AG08396 (cell line): Measurements from ENCODE around the gene CACNA1E.
"Not testable (repeated sequence)": the region's sequence is repeated elsewhere in the genome, so short reads cannot be mapped to it uniquely, and the experiment has no call there.

Experiments
- DNase-seq: peaks from one replicate; pipeline ENCODE4 v3.0.0; 2012; ENCODE audit warnings: low spot score, mixed read lengths

CACNA1E gene

DNA sequence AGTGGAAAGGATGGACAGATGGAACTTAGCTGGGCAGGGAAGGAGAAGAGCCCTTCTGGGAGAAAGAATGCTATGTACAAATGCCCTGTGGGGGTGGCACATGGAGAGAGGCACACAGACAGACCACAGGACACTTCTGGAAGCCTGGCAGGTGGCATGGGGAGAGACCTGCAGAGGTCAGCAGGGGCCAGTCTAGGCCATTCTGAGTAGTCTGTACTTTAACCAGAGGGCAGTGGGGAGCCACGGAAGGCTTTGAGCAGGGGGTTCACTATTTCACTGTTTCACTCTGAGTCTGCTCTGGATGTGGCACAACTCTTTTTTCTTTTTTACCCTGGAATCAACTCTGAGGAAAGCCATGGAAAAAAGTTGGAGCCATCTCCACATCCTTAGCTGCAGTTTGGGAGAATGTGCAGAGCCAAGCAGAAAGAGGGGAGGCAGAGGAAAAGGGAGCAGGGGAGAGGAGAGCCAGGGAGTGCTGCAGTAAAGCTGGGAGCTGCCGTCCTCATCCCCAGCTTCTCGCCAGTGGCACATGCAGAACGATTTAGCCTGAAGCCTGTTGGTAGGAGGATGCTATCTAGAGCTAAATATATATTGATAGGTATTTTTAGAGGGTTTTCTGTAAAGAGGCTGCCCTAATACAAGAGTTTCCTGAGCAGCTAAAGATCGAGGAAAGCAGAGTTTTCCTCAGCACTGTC, 34.0 kb downstream of the CACNA1E start:
- no peak for DNase-seq

DNA sequence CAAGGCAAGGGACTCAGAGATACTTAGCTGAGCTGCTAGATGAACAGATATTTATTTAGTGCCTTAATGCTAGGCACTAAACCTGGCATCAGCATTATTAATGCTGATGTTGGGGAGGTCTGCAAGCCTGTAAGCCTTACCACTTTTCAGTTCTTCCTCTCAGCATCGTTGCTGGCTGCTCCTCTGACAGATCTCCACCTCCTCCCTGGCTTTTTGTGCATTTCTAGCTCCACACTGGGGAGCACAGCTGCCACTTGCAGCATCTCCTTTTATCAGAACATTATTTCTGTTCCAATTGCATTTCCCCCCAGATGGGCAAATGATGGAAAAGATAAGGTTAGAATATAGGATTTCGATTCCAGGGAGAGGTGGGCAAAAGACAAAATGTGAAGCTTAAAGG, 34.8 kb downstream of the CACNA1E start:
- no peak for DNase-seq

DNA sequence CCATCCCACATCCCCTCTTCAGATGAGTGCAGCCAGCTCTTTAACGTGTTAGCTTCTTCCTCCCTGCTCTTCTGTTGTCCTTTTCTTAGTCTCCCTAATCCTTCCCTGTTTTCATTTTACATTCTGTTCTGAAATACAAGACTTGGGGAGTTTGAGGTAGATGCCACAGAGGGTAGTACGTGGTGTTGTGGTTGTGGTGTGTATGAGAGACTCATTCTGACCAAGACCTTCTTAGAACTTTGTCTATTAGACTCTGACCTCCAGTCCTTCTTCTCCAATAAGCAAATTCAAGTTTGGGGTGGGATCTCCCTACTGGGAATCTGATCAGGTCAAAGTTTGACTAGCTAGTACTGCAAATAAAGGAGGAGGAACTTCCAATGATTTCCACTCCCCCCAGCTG, 39.5 kb downstream of the CACNA1E start:
- no peak for DNase-seq

DNA sequence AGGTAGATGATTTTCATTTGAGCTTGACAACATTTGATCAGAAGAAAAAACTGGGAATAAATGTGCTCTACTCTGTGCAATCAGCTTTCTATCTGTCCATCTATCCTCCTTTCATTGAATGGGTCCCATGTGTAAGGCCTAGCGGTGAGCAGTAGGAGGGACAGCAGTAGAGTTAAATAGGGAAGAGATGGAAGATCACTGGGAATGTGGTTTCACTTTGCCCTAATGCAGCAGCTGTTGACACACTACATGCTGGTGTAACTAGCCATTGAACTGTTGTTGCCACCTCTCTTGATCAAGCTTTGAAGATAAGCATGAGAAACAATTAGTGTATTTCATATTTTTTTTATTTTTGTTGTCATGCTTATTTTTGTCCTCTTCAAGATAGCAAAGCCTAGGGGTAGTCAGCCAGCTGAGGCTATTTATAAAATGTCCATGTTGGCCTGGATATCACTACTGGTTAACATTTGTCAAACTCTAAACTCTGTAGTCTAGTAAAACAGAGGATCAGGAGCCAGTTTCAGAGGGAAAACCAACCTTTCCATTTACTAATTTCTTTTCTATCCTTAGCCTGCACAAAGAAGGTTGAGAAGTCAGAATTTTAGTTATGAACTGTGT, 41.9 kb downstream of the CACNA1E start:
- DNase-seq = no peak

DNA sequence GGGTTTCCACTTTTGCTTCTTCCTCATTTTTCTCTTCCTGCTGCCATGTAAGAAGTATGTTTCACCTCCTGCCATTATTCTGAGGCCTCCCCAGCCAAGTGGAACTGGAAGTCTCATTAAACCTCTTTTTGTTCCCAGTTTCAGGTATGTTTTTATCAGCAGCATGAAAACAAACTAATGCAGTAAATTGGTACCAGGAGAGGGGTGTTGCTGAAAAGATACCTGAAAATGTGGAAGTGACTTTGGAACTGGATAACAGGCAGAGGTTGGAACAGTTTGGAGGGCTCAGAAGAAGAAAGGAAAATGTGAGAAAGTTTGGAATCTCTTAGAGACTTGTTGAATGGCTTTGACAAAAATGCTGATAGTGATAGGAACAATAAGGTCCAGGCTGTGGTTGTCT, 44.9 kb downstream of the CACNA1E start:
- not testable (repeated sequence) for DNase-seq

DNA sequence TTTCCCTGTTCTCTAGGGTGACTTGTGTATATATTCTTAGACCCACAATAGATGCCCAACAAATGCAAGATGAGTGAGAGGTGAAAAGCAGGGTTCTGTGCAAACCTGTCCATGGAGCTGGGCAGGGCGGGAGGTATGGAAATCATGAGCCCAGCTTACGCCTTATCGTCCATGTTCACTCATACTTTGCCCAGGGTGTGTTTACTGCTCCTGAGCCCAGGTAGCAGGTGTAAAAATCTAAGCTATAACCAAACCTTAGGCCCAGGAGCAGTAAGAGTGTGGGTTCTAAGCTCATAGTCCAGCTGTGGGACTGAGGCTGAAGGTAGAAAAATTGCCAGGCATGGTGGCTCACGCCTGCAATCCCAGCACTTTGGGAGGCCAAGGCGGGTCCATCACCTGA, 48.1 kb downstream of the CACNA1E start:
- DNase-seq = no peak

DNA sequence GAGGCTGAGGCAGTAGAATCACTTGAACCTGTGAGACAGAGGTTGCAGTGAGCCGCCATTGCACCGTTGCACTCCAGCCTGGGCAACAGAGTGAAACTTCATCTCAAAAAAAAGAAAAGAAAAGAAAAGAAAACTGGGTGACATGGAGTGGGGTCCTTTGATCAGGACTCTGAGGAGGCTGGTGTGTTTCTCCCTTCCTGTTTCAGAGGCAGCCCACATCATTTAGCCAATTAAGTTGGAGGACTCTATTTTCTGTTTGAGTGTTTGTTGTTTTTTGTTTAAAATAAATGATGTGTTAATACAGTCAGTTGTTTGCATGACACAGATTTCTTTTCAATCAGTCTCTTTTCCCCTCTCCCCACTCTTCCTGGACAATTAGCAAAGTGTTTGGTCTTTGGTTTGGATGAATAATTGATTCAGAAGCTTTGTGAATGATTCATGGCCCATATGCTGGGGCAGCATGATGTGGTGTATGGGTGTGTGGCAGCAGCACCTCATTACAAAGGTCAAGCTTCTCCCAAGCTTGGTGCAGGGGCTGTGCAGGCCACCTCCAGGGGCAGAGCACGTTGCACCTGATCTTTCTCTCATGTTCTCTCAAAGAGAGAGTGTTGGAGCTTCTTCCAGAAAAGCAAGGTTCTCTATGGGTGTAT, 48.8 kb downstream of the CACNA1E start:
- no peak for DNase-seq

DNA sequence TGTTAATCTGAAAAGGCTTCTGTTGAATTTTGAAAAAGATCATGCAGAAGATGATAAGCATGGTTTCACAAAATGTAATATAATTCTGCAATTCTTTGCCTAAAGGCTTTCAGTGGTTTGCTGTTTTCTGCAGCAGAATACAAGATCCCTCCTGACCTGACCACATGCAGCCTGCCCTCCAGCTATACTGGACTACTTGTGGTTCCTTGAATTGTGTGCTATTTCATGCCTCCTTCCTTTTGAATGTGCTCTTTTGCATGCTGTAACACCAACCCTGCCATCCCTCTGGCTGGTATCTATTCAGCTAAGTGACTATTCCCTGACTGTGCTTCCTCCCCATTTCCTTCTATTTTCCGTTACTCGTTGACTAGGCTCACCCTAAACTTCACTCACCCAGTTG, 55.5 kb downstream of the CACNA1E start:
- no peak for DNase-seq

DNA sequence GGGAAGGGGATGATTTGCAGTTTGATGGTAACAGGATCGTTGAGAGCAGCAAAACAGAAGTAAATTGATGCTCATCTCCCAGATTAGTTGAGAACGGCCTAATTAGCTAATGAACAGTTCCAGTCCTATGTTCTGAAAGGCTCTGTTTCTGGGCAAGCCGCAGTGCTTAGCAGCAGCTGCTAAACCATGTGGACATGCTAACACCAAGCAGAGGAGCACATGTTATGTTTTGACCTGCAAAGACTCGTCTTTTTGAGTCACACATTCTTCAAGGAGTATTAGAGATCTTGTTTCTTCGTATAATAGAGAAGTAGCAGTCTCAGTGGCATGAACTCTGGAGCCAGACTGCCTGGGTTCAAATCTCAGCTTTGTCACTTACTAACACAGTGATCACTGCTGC, 58.1 kb downstream of the CACNA1E start:
- no peak for DNase-seq

DNA sequence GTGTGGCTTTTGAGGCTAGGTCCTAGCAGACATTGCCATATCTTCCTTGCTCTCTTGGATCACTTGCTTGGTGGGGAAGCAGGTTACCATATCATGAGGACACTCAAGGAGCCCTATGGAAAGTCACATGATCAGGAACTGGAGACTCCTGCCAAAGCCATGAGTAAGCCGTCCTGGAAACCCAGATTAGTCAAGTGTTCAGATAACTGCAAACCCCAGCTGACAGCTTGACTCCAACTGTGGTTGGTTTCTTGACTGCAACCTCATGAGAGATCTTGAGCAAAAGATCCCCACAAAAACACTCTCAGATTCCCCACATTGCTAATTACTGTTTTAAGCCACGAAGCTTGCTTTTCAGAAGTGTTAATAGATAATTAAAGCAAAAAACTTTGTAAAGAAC, 58.6 kb downstream of the CACNA1E start:
- no peak for DNase-seq

DNA sequence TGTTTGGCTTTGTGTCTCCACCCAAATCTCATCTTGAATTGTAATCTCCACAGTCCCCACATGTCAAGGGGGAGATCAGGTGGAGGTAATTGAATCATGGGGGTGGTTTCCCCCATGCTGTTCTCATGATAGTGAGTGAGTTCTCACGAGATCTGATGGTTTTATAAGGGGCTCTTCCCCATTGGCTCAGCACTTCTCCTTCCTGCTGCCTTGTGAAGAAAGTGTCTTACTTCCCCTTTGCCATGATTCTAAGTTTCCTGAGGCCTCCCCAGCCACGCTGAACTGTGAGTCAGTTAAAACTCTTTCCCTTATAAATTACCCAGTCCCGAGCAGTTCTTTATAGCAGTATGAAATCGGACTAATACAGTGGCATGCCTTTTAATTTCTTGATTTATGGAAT, 59.1 kb downstream of the CACNA1E start:
- not testable (repeated sequence) for DNase-seq

DNA sequence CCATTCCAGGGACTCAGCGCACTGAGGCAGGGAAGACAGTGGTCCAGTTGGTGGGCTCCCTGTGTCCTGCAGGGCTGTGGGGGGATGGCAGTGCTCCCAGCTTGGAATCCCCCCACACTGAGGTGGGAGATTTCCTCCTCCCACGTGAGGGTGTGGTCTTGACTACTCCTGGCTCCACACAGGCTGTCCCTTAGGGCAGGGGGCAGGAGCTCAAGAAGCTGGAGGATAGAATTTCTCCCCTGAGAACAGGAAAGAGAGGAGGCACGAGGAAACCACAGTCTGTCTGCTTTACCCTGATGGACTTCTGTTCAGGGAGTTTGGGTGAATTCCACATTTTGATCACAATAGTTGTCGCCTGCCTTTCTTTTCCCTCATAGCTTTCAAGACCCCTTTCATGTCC, 62.1 kb downstream of the CACNA1E start:
- DNase-seq = no peak

DNA sequence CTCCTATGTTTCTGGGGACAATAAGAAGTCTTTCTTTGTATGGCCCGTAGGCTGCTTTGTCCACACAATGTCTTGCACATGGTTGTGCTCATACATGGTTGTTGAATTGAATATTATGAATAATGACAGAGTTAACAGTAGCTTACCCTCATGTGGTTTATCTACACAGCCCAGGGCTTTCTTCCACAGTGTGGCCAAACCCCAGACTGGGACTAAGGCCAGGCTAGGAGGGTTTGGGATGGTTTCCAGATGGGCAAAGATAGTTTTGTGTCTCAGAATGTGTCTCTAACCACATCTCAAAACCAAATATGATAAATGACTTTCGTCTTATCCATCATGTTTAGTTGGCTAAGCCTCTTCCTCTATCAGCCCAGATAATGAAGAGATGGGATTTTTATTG, 65.2 kb downstream of the CACNA1E start:
- DNase-seq = no peak

DNA sequence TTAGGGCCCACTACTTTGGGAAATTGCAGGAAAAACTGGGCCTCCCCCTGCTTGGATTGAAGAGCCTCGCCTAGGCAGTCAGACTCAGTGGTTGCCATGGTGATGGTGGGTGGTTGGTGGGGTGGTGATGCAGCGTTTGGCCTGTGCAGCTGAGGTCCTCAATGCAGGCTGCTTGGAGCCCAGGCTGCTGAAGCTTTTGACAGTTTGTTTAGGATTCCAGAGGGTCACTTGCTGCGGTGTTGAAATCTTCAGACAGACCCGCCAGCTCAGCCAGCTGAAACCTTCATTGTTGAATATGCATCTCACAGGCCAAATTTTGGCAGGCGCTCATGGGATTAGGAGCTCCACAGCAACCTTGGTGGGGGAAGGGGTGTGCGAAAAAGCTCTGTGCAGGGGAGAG, 67.9 kb downstream of the CACNA1E start:
- peak; percentile 7 for DNase-seq

DNA sequence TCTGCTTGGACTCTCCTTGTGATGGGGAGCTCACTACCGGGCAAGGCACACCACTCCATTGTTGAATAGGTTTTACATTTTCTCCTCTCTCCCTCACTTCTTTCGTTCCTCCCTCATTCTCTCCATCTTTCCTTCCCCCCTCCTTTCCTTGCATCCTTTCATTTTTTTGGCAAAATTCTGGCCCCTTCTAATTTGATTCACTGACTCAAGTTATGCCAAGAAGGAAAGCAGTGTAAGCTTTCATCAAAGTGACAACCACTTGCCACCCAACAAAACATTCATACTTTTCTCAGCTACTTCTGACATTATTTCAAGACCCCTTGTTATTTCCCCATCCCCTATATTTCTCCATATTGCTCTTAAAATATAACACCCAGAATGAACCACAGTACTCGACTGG, 68.4 kb downstream of the CACNA1E start:
- no peak for DNase-seq

DNA sequence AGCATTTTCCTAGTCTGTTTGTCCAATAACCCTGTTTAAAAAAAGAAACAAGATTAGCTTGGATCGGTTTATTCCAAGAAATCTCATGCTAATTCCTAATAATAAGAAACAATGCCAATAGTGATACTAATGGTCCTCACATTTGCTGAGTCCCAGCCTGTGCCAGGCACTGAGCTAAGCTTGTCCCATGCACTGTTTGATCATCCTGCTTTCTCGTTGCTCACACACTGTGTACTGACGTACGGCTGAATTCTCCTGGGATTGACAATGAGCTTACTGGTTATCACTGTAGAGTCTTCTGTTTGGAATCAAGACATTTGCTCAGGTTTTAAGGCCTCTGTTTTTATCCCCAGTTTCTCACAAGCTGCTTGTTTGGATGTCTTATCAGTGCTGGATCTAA, 71.1 kb downstream of the CACNA1E start:
- no peak for DNase-seq

DNA sequence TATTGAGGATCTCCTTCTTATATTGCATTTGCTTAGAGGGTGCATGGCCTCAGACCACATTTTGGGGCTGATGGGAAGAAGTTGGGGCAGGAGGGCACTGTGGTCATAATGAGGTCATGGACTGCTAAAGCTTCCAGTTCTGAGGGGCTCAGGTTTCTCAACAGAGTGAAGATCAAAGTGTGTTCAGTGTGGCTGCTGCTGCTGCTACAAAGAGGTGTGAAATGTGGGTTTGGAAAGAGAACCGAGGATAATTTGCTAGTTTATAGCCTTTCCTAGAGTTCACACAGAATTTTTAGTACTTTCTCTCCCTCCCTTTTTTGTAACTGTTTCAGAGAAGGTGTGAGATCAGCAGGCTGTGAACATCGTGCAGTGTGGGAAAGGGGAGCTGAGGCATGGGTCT, 73.3 kb downstream of the CACNA1E start:
- DNase-seq = no peak

DNA sequence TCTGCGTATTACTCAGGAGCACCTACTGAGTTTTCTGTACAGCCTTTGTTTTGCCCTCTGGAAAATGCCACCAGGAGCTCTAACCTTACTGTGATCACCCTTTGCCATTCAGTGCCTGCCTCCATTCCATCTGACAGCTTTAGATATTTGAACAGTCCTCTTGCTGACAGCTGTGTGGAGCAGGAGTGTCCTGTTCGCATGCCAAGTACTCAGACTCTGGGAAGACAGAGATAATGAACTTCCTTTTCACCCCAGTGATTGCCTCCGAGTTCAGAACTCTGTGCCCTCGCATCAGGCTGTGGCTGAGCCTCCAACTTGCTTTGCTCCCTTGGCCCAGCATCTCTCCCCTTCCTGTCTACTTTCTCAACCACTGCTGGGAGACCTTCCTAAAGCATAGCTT, 74.0 kb downstream of the CACNA1E start:
- no peak for DNase-seq

DNA sequence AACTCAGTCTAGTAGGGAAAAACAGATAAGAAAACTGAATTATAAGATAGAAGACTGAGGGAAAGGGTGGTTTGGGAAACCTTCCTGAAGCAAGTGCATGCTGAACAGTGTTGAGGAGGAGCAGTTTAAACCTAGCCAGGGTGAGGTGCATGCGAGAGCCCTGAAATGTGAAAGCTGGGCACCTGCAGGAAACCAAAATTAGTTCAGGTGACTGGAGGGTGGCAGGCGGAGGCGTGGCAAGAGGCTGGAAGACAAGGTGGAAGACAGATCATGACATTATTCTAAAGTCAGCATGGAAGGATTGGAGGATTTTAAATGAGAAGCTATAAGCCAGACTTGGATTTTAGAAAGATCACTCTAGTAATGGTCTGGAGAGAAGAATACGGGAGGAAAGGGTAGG, 75.1 kb downstream of the CACNA1E start:
- DNase-seq = no peak

DNA sequence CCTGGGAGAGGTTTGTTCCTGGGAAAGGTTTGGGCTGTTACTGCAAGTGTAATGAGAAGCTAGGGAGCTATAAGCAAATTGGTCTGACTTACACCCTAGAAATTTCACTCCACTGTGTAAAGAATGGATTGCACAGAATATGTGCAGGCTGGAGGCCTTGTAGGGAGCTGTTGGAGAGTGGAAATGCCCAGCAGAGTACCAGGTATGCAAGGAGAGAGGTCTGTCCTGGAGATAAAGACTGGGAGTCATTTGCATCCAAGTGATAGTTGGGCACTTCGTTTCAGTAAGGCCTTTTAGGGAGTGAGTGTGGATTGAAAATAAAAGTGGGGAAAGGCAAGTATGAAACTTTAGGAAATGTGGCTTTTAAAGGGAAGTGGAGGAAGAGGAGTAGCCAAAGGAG, 75.8 kb downstream of the CACNA1E start:
- no peak for DNase-seq

DNA sequence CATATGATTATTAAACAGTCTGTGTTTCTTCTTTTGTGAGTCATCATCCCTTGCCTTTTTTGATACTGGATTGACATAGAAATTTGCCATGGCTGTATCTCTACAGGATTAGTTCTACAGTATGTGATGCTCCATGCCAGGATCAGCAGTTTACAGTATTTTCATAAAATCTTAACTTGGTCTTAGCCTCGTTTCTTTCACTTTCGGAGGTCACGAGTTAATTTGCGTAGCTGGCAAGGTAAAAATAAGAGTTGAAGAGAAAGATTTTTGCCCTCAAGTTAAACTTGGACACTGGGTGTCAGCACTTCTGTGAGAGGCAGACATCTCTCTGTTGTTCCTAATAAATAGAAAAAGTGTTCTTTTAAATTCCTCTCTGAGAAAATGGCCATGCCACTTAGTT, 79.1 kb downstream of the CACNA1E start:
- no peak for DNase-seq

DNA sequence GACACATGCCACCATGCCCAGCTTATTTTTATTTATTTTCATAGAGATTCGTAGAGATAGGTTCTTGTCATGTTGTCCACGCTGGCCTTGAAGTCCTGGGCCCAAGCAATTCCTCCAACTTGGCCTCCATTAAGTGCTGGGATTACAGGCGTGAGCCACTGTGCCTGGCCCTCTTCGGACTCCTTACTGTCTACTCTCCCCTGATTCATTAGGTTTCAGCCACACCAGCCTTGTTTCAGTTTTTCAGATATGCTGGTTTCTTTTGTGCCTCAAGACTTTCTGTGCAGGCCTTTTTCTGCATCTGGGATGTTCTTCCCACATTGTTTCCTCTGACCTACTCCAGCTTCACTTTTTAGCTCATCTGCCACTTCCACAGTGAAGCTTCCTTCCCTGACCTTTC, 85.4 kb downstream of the CACNA1E start:
- DNase-seq = no peak

DNA sequence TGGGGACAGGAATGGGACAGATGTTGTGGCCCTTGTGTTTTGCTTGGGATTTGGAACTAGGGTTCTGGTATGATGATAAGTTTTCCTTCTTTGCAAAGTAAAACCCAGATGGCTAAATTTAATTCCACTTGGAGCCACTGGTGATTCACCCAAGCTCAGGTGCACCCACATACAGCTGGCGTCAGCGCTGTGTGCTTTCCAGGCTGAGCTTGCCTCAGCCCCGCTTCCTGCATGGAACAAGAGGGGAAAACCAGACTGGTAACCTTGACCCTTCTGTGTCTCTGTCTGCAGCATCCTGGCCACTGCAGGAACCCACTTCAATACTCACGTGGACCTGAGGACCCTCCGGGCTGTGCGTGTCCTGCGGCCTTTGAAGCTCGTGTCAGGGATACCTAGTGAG, 94.2 kb downstream of the CACNA1E start:
- no peak for DNase-seq

DNA sequence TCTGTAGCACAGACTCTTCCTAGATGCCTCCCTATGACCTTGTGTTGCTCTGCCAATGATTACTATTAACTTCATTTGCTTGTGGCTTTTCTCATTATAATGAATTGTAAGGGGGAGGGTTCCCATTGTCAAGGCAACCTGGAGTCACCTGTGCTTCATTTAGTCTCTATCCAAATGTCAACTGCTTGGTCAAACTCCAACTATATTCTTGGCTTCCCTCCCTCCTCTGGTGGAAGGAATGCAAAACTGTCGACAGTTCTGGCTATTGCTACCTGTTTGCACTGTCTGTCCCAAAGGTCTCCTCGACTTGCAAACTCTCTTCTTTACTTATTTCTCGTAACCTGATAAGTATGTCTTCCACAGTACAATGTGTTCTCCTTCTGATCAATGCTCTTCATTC, 100.3 kb downstream of the CACNA1E start:
- DNase-seq = no peak
